H1 (cell line): ENCODE results near the gene CCR3. TPM values are rescaled to one million over a fixed set of nuclear protein-coding genes. Genes with fewer than 3 reads are reported as not detected.

Source experiments
- CTCF ChIA-PET: fragments of 300-600 bp; sonication (Branson Sonifier 250); formaldehyde crosslinking; loops from one replicate; lab custom pipeline; 2021; ENCODE audit not compliant: partially characterized antibody; lab: Charles Lee
- POLR2A ChIA-PET: fragments of 300-600 bp; sonication (Branson Sonifier 250); formaldehyde crosslinking; loops from one replicate; lab custom pipeline; 2021; ENCODE audit warnings: inconsistent platforms; ENCODE audit not compliant: partially characterized antibody; lab: Charles Lee
- DNase-seq, 2 experiments: peaks; one replicate each; pipeline versions ENCODE4 v3.0.0 to v3.0.0-alpha.2; 2010 to 2022; ENCODE audit warnings: low spot score in 2 of 2, low read depth in 1 of 2, mixed read lengths in 1 of 2
- FAIRE-seq: peaks from 2 replicates; lab custom pipeline; 2011; peaks lifted over from hg19 to GRCh38; lab: Jason Lieb, UNC
- H2AFZ ChIP-seq: 2 replicates; pipeline ENCODE4 v1.8.1; 2012; ENCODE audit warnings: low read length, inconsistent platforms
- H2AK5ac ChIP-seq: 2 replicates; pipeline ENCODE4 v1.6.1; 2013; ENCODE audit warnings: low read depth, low read length
- H2BK120ac ChIP-seq: replicated peaks from 2 replicates; pipeline ENCODE3; 2013; ENCODE audit warnings: low read depth, low read length, inconsistent platforms
- H2BK12ac ChIP-seq: 2 replicates; pipeline ENCODE4 v1.6.1; 2013; ENCODE audit warnings: low read depth, low read length
- H2BK15ac ChIP-seq: 2 replicates; pipeline ENCODE4 v1.6.1; 2013; ENCODE audit warnings: low read length
- H2BK20ac ChIP-seq: 2 replicates; pipeline ENCODE4 v1.6.1; 2013; ENCODE audit warnings: low read length
- H2BK5ac ChIP-seq: 2 replicates; pipeline ENCODE4 v1.6.1; 2013; ENCODE audit warnings: low read depth, low read length
- H3K14ac ChIP-seq: 2 replicates; pipeline ENCODE4 v1.6.1; 2013; ENCODE audit warnings: inconsistent platforms; ENCODE audit not compliant: insufficient read length
- H3K18ac ChIP-seq: 2 replicates; pipeline ENCODE4 v1.6.1; 2013; ENCODE audit warnings: low read length; ENCODE audit errors: extremely low read depth
- H3K23ac ChIP-seq: 2 replicates; pipeline ENCODE4 v1.6.1; 2013; ENCODE audit warnings: inconsistent platforms; ENCODE audit not compliant: insufficient read length
- H3K23me2 ChIP-seq: 2 replicates; pipeline ENCODE4 v1.6.1; 2013; ENCODE audit warnings: low read depth, low read length
- H3K27ac ChIP-seq: 2 replicates; pipeline ENCODE4 v1.6.1; 2011; ENCODE audit warnings: low read depth, low read length, inconsistent platforms
- H3K27me3 ChIP-seq, 4 experiments: replicated peaks in 1 of 4; 1 replicate in 1 of 4; 2 replicates in 3 of 4; pipeline versions ENCODE4 v1.6.1 to v1.8.1; 2011 to 2013; ENCODE audit warnings: low read length in 3 of 4, mild to moderate bottlenecking in 3 of 4, inconsistent platforms in 2 of 4, mixed read lengths in 2 of 4, moderate library complexity in 1 of 4; ENCODE audit not compliant: control insufficient read depth in 3 of 4, insufficient read depth in 3 of 4; ENCODE audit errors: extremely low read depth in 1 of 4
- H3K36me3 ChIP-seq, 4 experiments: 2 replicates each; pipeline versions ENCODE4 v1.6.1 to v1.8.1; 2011 to 2013; ENCODE audit warnings: mild to moderate bottlenecking in 4 of 4, low read length in 3 of 4, moderate library complexity in 2 of 4, control low read depth in 1 of 4, inconsistent platforms in 1 of 4; ENCODE audit not compliant: insufficient read depth in 4 of 4, control insufficient read depth in 2 of 4
- H3K4ac ChIP-seq: replicated peaks from 2 replicates; pipeline ENCODE3; 2013; ENCODE audit warnings: low read length, low read depth, mixed read lengths, inconsistent platforms; ENCODE audit not compliant: insufficient read length
- H3K4me1 ChIP-seq, 4 experiments: replicated peaks in 1 of 4; 1 replicate in 1 of 4; 2 replicates in 3 of 4; pipeline versions ENCODE4 v1.6.1 to v1.8.1; 2011 to 2013; ENCODE audit warnings: low read length in 3 of 4, inconsistent platforms in 2 of 4, mixed read lengths in 1 of 4; ENCODE audit not compliant: insufficient read depth in 4 of 4, control insufficient read depth in 3 of 4
- H3K4me2 ChIP-seq, 2 experiments: 2 replicates each; pipeline versions ENCODE4 v1.6.1 to v1.8.1; 2011 to 2013; ENCODE audit warnings: low read depth in 2 of 2, low read length in 2 of 2, control low read depth in 1 of 2, inconsistent platforms in 1 of 2, mild to moderate bottlenecking in 1 of 2; ENCODE audit not compliant: insufficient read depth in 1 of 2
- H3K4me3 ChIP-seq, 4 experiments: fragments of 200-600, 300-600 bp in 1 of 4; sonication (generic), shearing (Covaris generic), sonication (Bioruptor Twin) in 1 of 4; 2 replicates each; pipeline versions ENCODE4 v1.5.1 to v1.8.1; 2011 to 2016; ENCODE audit warnings: low read length in 4 of 4, low read depth in 3 of 4, control low read depth in 2 of 4, inconsistent platforms in 2 of 4, mild to moderate bottlenecking in 2 of 4, mixed read lengths in 1 of 4, moderate library complexity in 1 of 4; ENCODE audit not compliant: insufficient read depth in 2 of 4; ENCODE audit errors: extremely low read depth in 1 of 4
- H3K56ac ChIP-seq: replicated peaks from 2 replicates; pipeline ENCODE3; 2013; ENCODE audit warnings: low read depth, mild to moderate bottlenecking, mixed read lengths, low read length, inconsistent platforms; ENCODE audit not compliant: insufficient read length
- H3K79me1 ChIP-seq: 2 replicates; pipeline ENCODE4 v1.6.1; 2013; ENCODE audit warnings: low read depth, low read length, control low read depth
- H3K79me2 ChIP-seq, 2 experiments: 2 replicates each; pipeline versions ENCODE4 v1.6.1 to v1.8.1; 2012 to 2013; ENCODE audit warnings: low read length in 2 of 2, mild to moderate bottlenecking in 2 of 2, inconsistent platforms in 1 of 2; ENCODE audit not compliant: insufficient read depth in 2 of 2, control insufficient read depth in 1 of 2
- H3K9ac ChIP-seq, 4 experiments: replicated peaks in 1 of 4; 1 replicate in 1 of 4; 2 replicates in 3 of 4; pipeline versions ENCODE4 v1.6.1 to v1.8.1; 2011 to 2013; ENCODE audit warnings: low read depth in 3 of 4, low read length in 3 of 4, control low read depth in 2 of 4, mild to moderate bottlenecking in 2 of 4, moderate library complexity in 2 of 4, inconsistent platforms in 1 of 4; ENCODE audit errors: extremely low read depth in 1 of 4
- H3K9me3 ChIP-seq, 2 experiments: 2 replicates each; pipeline versions ENCODE4 v1.6.1 to v1.8.1; 2012 to 2013; ENCODE audit warnings: mild to moderate bottlenecking in 2 of 2, moderate library complexity in 2 of 2, control low read depth in 1 of 2, inconsistent platforms in 1 of 2, low read depth in 1 of 2, low read length in 1 of 2, mixed read lengths in 1 of 2; ENCODE audit not compliant: insufficient read depth in 2 of 2
- H4K20me1 ChIP-seq, 2 experiments: replicated peaks in 1 of 2; 2 replicates each; pipeline versions ENCODE3 to v1.8.1; 2011 to 2013; ENCODE audit warnings: inconsistent platforms in 2 of 2, low read length in 2 of 2, mild to moderate bottlenecking in 1 of 2; ENCODE audit not compliant: insufficient read depth in 2 of 2, control insufficient read depth in 1 of 2
- H4K5ac ChIP-seq: 2 replicates; pipeline ENCODE4 v1.6.1; 2013; ENCODE audit warnings: low read length, low read depth, mixed read lengths, inconsistent platforms; ENCODE audit not compliant: insufficient read length
- H4K8ac ChIP-seq: 2 replicates; pipeline ENCODE4 v1.8.0; 2013; ENCODE audit warnings: mild to moderate bottlenecking, moderate library complexity, low read length, inconsistent platforms; ENCODE audit not compliant: insufficient read depth; ENCODE audit errors: extremely low read depth
- H4K91ac ChIP-seq: replicated peaks from 2 replicates; pipeline ENCODE3; 2013; ENCODE audit warnings: low read length, mixed read lengths, inconsistent platforms; ENCODE audit not compliant: insufficient read length
- CEBPB ChIP-seq: IDR thresholded peaks from 2 replicates; pipeline ENCODE4 v1.6.1; 2012; ENCODE audit warnings: low read depth, low read length
- CHD1 ChIP-seq: IDR thresholded peaks from 2 replicates; pipeline ENCODE4 v1.6.1; 2012; ENCODE audit warnings: low read depth, low read length, improper control_type of control experiment
- CTCF ChIP-seq, 3 experiments: IDR thresholded peaks; 1 replicate in 2 of 3; 2 replicates in 1 of 3; pipeline versions ENCODE4 v1.5.1 to v1.6.1; 2011; ENCODE audit warnings: low read length in 3 of 3, mild to moderate bottlenecking in 3 of 3, inconsistent platforms in 2 of 3, low read depth in 1 of 3, moderate library complexity in 1 of 3; ENCODE audit not compliant: insufficient read depth in 1 of 3; ENCODE audit errors: control extremely low read depth in 1 of 3
- JUN ChIP-seq: IDR thresholded peaks from 2 replicates; pipeline ENCODE4 v1.6.1; 2011; ENCODE audit warnings: low read depth, mild to moderate bottlenecking, improper control_type of control experiment, low read length
- KDM4A ChIP-seq: IDR thresholded peaks from one replicate; pipeline ENCODE4 v1.7.1; 2012; ENCODE audit warnings: low read depth, mild to moderate bottlenecking, moderate library complexity, low read length, inconsistent platforms; ENCODE audit not compliant: severe bottlenecking
- MAFK ChIP-seq: IDR thresholded peaks from 2 replicates; pipeline ENCODE4 v1.6.1; 2012; ENCODE audit warnings: low read depth, mild to moderate bottlenecking, improper control_type of control experiment, low read length
- RBBP5 ChIP-seq: IDR thresholded peaks from 2 replicates; pipeline ENCODE4 v1.7.1; 2012; ENCODE audit warnings: low read depth, mild to moderate bottlenecking, inconsistent platforms, low read length, moderate library complexity, borderline replicate concordance
- RFX5 ChIP-seq: IDR thresholded peaks from 2 replicates; pipeline ENCODE4 v1.6.1; 2011; ENCODE audit warnings: low read depth, low read length, improper control_type of control experiment, borderline replicate concordance
- SP2 ChIP-seq: IDR thresholded peaks from 2 replicates; pipeline ENCODE4 v1.6.1; 2012; ENCODE audit warnings: mild to moderate bottlenecking, low read length, inconsistent platforms
- TAF1 ChIP-seq: IDR thresholded peaks from 2 replicates; pipeline ENCODE4 v1.6.1; 2011; ENCODE audit warnings: mild to moderate bottlenecking, low read depth, low read length
- USF2 ChIP-seq: IDR thresholded peaks from 2 replicates; pipeline ENCODE4 v1.6.1; 2011; ENCODE audit warnings: low read length, improper control_type of control experiment
- WGBS, 2 experiments: shearing (Covaris generic) in 1 of 2; methylation state at CpG; one replicate each; pipeline versions ENCODE4 v1.1.6 to v1.1.7; 2013 to 2015; ENCODE audit warnings: low lambda C conversion rate in 2 of 2, mixed read lengths in 2 of 2, inconsistent platforms in 1 of 2, low coverage in 1 of 2, missing lambda C conversion rate in 1 of 2; ENCODE audit not compliant: insufficient replicate concordance in 2 of 2, insufficient coverage in 1 of 2, insufficient read length in 1 of 2; ENCODE audit errors: extremely low coverage in 1 of 2, missing lambda C conversion rate in 1 of 2; 5-methylcytosine and 5-hydroxymethylcytosine counted together
- polyA plus RNA-seq, 7 experiments: library from polyadenylated mRNA; depleted of rRNA in 3 of 7; stranded (reverse) in 5 of 7; unstranded in 2 of 7; fragments of >200 nt in 5 of 7; fragments of 200-250 nt in 2 of 7; gene quantifications; 1 replicate in 5 of 7; 2 replicates in 1 of 7; 4 replicates in 1 of 7; pipeline versions ENCODE4 v1.2.1 to v1.2.3, GENCODE V29; 2011 to 2013; ENCODE audit warnings: missing spikeins in 2 of 7, mixed read lengths in 2 of 7
- total RNA-seq: library from RNA; stranded (reverse); fragmentation: NEBNext Ultra II Directional; extraction: Animal tissue kit (Norgen Biotek cat#: 25700); gene quantifications from 2 replicates; pipeline ENCODE4 v1.2.1, GENCODE V29; 2021

Gene CCR3
- total and polyA plus RNA-seq, 2 of the 8 experiments (the other 6 are each of a cell fraction or from before 2014, with no cell fraction given) = not detected

GRCh38 chr3:46303240-46303639 is 61.0 kb downstream of the CCR3 start:
- Histone ChIP-seq H3K23ac (no peak overlapping the region), H3K9ac (no peak overlapping the region), H4K20me1 (no peaks in the 10 kb centered on the region), H4K5ac (no peak overlapping the region), H3K79me2 (no peaks in the 10 kb centered on the region), H3K4me1 (no peaks in the 10 kb centered on the region), H3K4ac (no peak overlapping the region), H3K27me3 (no peaks in the 10 kb centered on the region), H2BK15ac (no peak overlapping the region), H2AFZ (no peak overlapping the region), H3K4me3 (no peak overlapping the region), H4K8ac (no peak overlapping the region), H3K9me3 (no peaks in the 10 kb centered on the region), H3K36me3 (no peaks in the 10 kb centered on the region), H3K14ac (no peak overlapping the region), H2BK12ac (no peak overlapping the region), H3K79me1 (no peaks in the 10 kb centered on the region), H3K23me2 (no peaks in the 10 kb centered on the region), H3K56ac (no peak overlapping the region), H2BK20ac (no peak overlapping the region), H3K27ac (no peak overlapping the region), H2AK5ac (no peak overlapping the region), H2BK120ac (no peak overlapping the region), H3K18ac (no peak overlapping the region), H2BK5ac (no peak overlapping the region), H3K4me2 (no peak overlapping the region), H4K91ac (no peak overlapping the region)
- DNase-seq (no peak), FAIRE-seq (no peak)
- TF ChIP-seq USF2 (no peak), RFX5 (no peak), KDM4A (no peak), TAF1 (no peak), SP2 (no peak), JUN (no peak), MAFK (no peak), CTCF (IDR thresholded peaks at IDR 0.05; ENCODE audit: control extremely low read depth in 1 of 3, insufficient read depth in 1 of 3, low read depth in 1 of 3, low read length in 3 of 3) (no peak), CHD1 (no peak), RBBP5 (no peak), CEBPB (no peak)
- WGBS, 2 experiments = 97% methylated on average over 3 of the region's 3 CpGs; no CpG with 5 or more reads in 1 of the 2 experiments
- ChIA-PET POLR2A (no interaction called here), CTCF (interaction anchor here (1.5 to 2.2 kb wide), 3 partner anchors 9 to 38 kb away, joined by 3 to 12 read pairs (median 5); no protein-coding TSS in a partner anchor)
